Vagina (tissue), 2 donors: ENCODE data around the gene TST.

ENCODE experiments used
- POLR2A ChIP-seq, 2 donors: fragments of 450-650 bp; IDR thresholded peaks; one replicate each; pipeline ENCODE4 v1.6.1; 2017; ENCODE audit warnings: antibody characterized with exemption in 2 of 2, mild to moderate bottlenecking in 2 of 2, moderate library complexity in 2 of 2
- POLR2AphosphoS5 ChIP-seq, 2 donors: sonication (generic); formaldehyde crosslinking; IDR thresholded peaks; one replicate each; pipeline ENCODE4 v1.9.0; 2017; ENCODE audit warnings: antibody characterized with exemption in 2 of 2, mild to moderate bottlenecking in 2 of 2, low read depth in 1 of 2; ENCODE audit not compliant: insufficient read depth in 1 of 2

GRCh38 chr22:37018086-37018814 is 997 bp downstream of the TST start:
- TF ChIP-seq POLR2A (IDR thresholded peaks at IDR 0.05), result no peak
- no peak for TF ChIP-seq POLR2AphosphoS5 (IDR thresholded peaks at IDR 0.05; ENCODE audit: insufficient read depth in 1 of 2, low read depth in 1 of 2)
